HepG2 (cell line): ENCODE measurements around the gene FNBP1L.

Source experiments
- THAP7 ChIP-seq: sonication (generic); formaldehyde crosslinking; IDR thresholded peaks from 2 replicates; pipeline ENCODE4 v1.8.1; 2023; ENCODE audit warnings: mild to moderate bottlenecking, missing genetic modification reagents
- THRA ChIP-seq: sonication (generic); formaldehyde crosslinking; IDR thresholded peaks from 2 replicates; pipeline ENCODE4 v1.4.0; 2020; ENCODE audit warnings: missing genetic modification reagents, borderline replicate concordance
- ZNF224 ChIP-seq: sonication (generic); formaldehyde crosslinking; IDR thresholded peaks from 2 replicates; pipeline ENCODE4 v1.5.0; 2020; ENCODE audit warnings: mild to moderate bottlenecking, missing genetic modification reagents
- TF ChIP-seq, protein P1 (sequence below): sonication (generic); formaldehyde crosslinking; IDR thresholded peaks from 2 replicates; pipeline ENCODE4 v1.9.0; 2022; ENCODE audit warnings: missing genetic modification reagents, mild to moderate bottlenecking, borderline replicate concordance

- TF ChIP-seq ZNF224 (no peak), THAP7 (no peak), THRA (CRISPR knock-in tag) (no peak)
- TF ChIP-seq, protein P1, sequence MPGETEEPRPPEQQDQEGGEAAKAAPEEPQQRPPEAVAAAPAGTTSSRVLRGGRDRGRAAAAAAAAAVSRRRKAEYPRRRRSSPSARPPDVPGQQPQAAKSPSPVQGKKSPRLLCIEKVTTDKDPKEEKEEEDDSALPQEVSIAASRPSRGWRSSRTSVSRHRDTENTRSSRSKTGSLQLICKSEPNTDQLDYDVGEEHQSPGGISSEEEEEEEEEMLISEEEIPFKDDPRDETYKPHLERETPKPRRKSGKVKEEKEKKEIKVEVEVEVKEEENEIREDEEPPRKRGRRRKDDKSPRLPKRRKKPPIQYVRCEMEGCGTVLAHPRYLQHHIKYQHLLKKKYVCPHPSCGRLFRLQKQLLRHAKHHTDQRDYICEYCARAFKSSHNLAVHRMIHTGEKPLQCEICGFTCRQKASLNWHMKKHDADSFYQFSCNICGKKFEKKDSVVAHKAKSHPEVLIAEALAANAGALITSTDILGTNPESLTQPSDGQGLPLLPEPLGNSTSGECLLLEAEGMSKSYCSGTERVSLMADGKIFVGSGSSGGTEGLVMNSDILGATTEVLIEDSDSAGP (CRISPR knock-in tag): no peak
Observed at GRCh38 chr1:93533677-93534076, 85.8 kb downstream of the FNBP1L start.
